ENCODE results near the gene TESK2.

The TESK2 gene

DNA sequence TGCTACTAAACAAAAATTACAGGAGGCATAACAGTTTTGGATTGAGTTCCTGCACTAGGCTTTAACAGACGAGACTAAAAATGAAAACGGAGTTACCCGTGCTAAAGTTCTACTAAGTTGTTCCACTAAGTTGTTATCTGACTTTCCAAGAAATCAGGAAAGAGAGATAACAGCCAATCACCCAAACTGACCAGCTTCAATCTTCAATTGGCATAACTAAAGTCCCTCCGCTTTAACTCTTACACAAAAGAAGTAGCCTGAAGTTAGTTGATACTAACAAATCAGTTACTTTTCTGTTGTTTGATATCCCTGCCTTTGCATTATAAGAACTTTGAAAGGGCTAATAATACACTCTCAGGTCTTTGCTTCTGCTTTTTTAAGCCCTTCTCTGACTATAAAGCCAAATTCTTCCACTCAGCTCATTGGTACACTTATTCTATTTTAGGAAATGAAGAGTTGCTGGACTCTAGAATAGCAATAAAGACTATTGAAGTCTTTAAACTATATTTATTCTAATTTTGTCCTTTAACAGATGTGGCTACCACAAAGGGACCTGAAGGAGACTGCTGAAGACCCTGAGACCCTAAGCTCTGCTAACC is 61.3 kb downstream of the TESK2 start:
- ChIA-PET POLR2A (no interaction called here), CTCF (no interaction called here)
- no peak for DNase-seq (ENCODE audit: low read depth, low spot score)
- no peak overlapping the region for H3K4me3 ChIP-seq (ENCODE audit: low read depth, low read length)
- TF ChIP-seq, protein P1, sequence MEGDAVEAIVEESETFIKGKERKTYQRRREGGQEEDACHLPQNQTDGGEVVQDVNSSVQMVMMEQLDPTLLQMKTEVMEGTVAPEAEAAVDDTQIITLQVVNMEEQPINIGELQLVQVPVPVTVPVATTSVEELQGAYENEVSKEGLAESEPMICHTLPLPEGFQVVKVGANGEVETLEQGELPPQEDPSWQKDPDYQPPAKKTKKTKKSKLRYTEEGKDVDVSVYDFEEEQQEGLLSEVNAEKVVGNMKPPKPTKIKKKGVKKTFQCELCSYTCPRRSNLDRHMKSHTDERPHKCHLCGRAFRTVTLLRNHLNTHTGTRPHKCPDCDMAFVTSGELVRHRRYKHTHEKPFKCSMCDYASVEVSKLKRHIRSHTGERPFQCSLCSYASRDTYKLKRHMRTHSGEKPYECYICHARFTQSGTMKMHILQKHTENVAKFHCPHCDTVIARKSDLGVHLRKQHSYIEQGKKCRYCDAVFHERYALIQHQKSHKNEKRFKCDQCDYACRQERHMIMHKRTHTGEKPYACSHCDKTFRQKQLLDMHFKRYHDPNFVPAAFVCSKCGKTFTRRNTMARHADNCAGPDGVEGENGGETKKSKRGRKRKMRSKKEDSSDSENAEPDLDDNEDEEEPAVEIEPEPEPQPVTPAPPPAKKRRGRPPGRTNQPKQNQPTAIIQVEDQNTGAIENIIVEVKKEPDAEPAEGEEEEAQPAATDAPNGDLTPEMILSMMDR (IDR thresholded peaks at IDR 0.05; ENCODE audit: insufficient read depth, low read length, missing control alignments), result no peak

DNA sequence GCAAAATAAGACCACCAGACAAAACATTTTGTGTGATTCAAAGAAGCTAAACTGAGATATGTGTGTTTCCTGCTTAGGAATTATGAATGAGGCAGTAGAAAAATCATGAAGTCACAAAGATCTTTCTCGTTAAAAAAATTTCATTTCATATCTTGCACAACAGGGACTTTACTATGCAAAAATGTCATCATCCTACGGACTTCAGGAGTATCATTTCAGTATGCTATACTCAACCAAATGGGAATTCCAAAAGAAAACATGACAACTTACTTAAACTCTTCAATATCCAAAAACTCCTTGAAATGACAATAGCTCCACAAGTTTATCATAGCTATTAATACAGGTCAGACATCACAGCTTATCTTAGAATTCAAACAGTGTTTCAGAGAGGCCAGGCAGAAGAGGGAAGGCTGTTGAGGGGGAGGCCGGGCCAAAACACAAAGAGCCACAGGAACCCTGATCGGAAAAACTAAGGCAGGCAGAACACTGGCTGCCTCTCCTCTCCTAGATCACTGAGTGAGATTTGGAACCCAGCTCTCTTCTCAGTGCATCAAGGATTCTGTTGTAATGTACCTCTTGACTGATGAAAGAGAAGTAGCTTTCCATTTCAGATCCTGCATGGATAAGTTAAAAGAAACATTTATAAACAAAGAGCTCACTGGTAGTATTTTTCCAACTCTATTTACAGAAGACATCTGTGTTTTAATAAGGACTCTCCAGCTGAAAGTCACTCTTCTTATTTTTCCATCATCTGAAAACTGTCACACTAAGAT is 66.9 kb downstream of the TESK2 start:
- CTCF ChIA-PET, result interaction anchor here (0.6 to 1.3 kb wide), 2 partner anchors 10 to 18 kb away, joined by 3 read pairs; no protein-coding TSS in a partner anchor
- DNase-seq (ENCODE audit: low read depth, low spot score), result no peak
- no peak overlapping the region for H3K4me3 ChIP-seq (ENCODE audit: low read depth, low read length)
- TF ChIP-seq, protein P1 (IDR thresholded peaks at IDR 0.05; ENCODE audit: insufficient read depth, low read length, missing control alignments), result no peak
- POLR2A ChIA-PET, result interaction anchor here (0.6 kb wide), 1 partner anchor 11 kb away, joined by 3 read pairs; no protein-coding TSS in a partner anchor

- no peak for DNase-seq (ENCODE audit: low read depth, low spot score)
- ChIA-PET POLR2A (no interaction called here), CTCF (no interaction called here)
- H3K4me3 ChIP-seq (ENCODE audit: low read depth, low read length), result no peak overlapping the region
- TF ChIP-seq, protein P1 (IDR thresholded peaks at IDR 0.05; ENCODE audit: insufficient read depth, low read length, missing control alignments), result no peak
Observed at GRCh38 chr1:45421935-45422334, 69.0 kb downstream of the TESK2 start.

DNA sequence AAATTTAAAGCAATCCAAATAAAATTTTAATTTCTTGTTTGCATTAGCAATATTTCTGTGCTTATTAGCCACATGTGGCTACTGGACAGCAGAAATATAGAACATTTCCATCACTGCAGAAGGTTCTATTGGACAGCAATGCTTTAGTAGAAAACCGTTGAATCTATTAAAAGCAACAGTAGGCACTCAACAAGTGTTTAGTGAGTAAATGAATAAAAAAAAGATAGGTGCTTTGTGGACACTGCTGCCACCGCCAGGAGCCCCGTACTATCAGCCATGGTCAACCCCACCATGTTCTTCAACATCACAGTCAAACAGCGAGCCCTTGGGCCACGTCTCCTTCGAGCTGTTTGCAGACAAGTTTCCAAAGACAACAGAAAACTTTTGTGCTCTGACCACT is 76.2 kb downstream of the TESK2 start:
- CTCF ChIA-PET, result no interaction called here
- POLR2A ChIA-PET, result no interaction called here
- no peak overlapping the region for H3K4me3 ChIP-seq (ENCODE audit: low read depth, low read length)
- no peak for DNase-seq (ENCODE audit: low read depth, low spot score)
- TF ChIP-seq, protein P1 (IDR thresholded peaks at IDR 0.05; ENCODE audit: insufficient read depth, low read length, missing control alignments), result no peak

DNA sequence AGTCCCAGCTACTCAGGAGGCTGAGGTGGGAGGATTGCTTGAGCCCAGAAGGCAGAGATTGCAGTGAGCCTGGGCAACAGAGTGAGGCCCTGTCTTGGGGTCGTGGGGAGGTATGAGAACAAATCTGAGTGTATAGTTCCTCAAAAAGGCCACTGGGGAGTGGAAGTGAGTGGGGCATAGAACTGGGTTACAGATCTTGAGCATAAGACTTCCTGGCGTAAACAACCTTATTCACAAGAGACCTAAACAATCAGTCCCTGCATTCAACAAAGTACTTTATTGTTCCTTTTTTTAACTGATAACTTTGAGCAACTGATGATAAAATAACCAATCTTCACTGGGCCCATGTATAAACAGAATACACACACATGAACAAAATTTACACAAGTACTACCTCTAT is 78.1 kb downstream of the TESK2 start:
- ChIA-PET POLR2A (no interaction called here), CTCF (no interaction called here)
- TF ChIP-seq, protein P1 (IDR thresholded peaks at IDR 0.05; ENCODE audit: insufficient read depth, low read length, missing control alignments), result no peak
- no peak overlapping the region for H3K4me3 ChIP-seq (ENCODE audit: low read depth, low read length)
- DNase-seq (ENCODE audit: low read depth, low spot score), result no peak

GRCh38 chr1:45411510-45411899 is 79.5 kb downstream of the TESK2 start:
- TF ChIP-seq, protein P1 (IDR thresholded peaks at IDR 0.05; ENCODE audit: insufficient read depth, low read length, missing control alignments), result no peak
- no peak for DNase-seq (ENCODE audit: low read depth, low spot score)
- POLR2A ChIA-PET, result no interaction called here
- no peak overlapping the region for H3K4me3 ChIP-seq (ENCODE audit: low read depth, low read length)
- CTCF ChIA-PET, result no interaction called here

Measured in AG04449 (cell line).